Right lobe of liver (tissue), 6 donors: ENCODE data around the gene LRAT. TPM values are rescaled to one million over a fixed set of nuclear protein-coding genes. Genes with fewer than 3 reads are reported as not detected.

Experiments used
- ATAC-seq, 4 donors: fragments of 200-7000 bp; cut with Tn5 transposase; one replicate each; pipeline ENCODE4 v1.9.1; 2020; ENCODE audit warnings: mild to moderate bottlenecking in 4 of 4, moderate library complexity in 4 of 4
- DNase-seq, 3 donors: peaks; one replicate each; pipeline ENCODE4 v3.0.0-alpha.2; 2020
- H3K27ac ChIP-seq, 3 donors: fragments of 200-600 bp; one replicate each; pipeline ENCODE4 v1.8.0; 2022
- H3K27me3 ChIP-seq, 2 donors: fragments of 200-600 bp; one replicate each; pipeline ENCODE4 v1.8.0; 2022
- H3K36me3 ChIP-seq, 4 donors: fragments of 200-600 bp; sonication (generic) in 1 of 4; one replicate each; pipeline versions ENCODE4 v1.5.1 to v1.8.0; 2017 to 2022; ENCODE audit warnings: control low read depth in 1 of 4
- H3K4me1 ChIP-seq, 4 donors: fragments of 200-600 bp; sonication (generic) in 1 of 4; one replicate each; pipeline versions ENCODE4 v1.5.1 to v1.8.0; 2017 to 2022; ENCODE audit warnings: control low read depth in 1 of 4
- H3K4me3 ChIP-seq, 3 donors: fragments of 200-600 bp; one replicate each; pipeline ENCODE4 v1.8.0; 2022
- H3K9me3 ChIP-seq, 4 donors: fragments of 200-600 bp; sonication (generic) in 1 of 4; one replicate each; pipeline versions ENCODE4 v1.5.1 to v1.8.0; 2017 to 2022; ENCODE audit warnings: control low read depth in 1 of 4
- POLR2A ChIP-seq: fragments of 450-650 bp; IDR thresholded peaks from one replicate; pipeline ENCODE4 v1.6.1; 2017; ENCODE audit warnings: antibody characterized with exemption, mild to moderate bottlenecking
- WGBS: methylation state at CpG from one replicate; pipeline ENCODE4 v1.1.6; 2018; ENCODE audit warnings: low coverage, low lambda C conversion rate; ENCODE audit not compliant: insufficient coverage; ENCODE audit errors: missing lambda C conversion rate; 5-methylcytosine and 5-hydroxymethylcytosine counted together
- intact Hi-C, 2 donors: fragments of 100-400 bp; cut with DNase I; formaldehyde crosslinking; loops; one replicate each; pipeline versions ENCODE4 v1.11.2 to v1.14.1; 2022
- total RNA-seq, 6 experiments: library from RNA; depleted of rRNA in 2 of 6; stranded (reverse); fragments of >200 nt in 2 of 6; fragmentation: NEBNext Ultra II Directional in 3 of 6; extraction: Animal tissue kit (Norgen Biotek cat#: 25700) in 3 of 6; gene quantifications; one replicate each; pipeline versions ENCODE4 v1.1.0 to v1.2.4, GENCODE V29; 2016 to 2023
- TF ChIP-seq, protein P1 (sequence below), 4 donors: fragments of 200-600 bp in 3 of 4; fragments of 450-650 bp in 1 of 4; IDR thresholded peaks; one replicate each; pipeline versions ENCODE4 v1.5.1 to v1.8.0; 2016 to 2022; ENCODE audit warnings: antibody characterized with exemption in 4 of 4, mild to moderate bottlenecking in 2 of 4
- donor health status: DM: no; HTN: yes; CAD: no.
- donor health status: DM: no; HTN: no; CAD: no.
- donor health status: DM: no; HTN: no; CAD: no.
- donor health status: DM: no; HTN: yes; CAD: no.
- donor health status: DM: no; HTN: yes; CAD: no.

The LRAT gene
- total RNA-seq, 6 experiments from 2014 or later, result 0.70 to 4.9 (median 1.5) TPM

GRCh38 chr4:154714339-154715040, 29.3 kb upstream of the LRAT start:
- Histone ChIP-seq H3K36me3 (no peaks in the 10 kb centered on the region), H3K4me3 (no peak overlapping the region), H3K9me3 (no peaks in the 10 kb centered on the region), H3K27me3 (no peaks in the 10 kb centered on the region), H3K4me1 (peaks cover 0 to 3% (median 0%) of the 10 kb centered on the region in 4 donors), H3K27ac (no peak overlapping the region)
- DNase-seq (no peak), ATAC-seq (no peak)
- intact Hi-C loops, result no loop called here
- no peak for TF ChIP-seq POLR2A
- TF ChIP-seq, protein P1, sequence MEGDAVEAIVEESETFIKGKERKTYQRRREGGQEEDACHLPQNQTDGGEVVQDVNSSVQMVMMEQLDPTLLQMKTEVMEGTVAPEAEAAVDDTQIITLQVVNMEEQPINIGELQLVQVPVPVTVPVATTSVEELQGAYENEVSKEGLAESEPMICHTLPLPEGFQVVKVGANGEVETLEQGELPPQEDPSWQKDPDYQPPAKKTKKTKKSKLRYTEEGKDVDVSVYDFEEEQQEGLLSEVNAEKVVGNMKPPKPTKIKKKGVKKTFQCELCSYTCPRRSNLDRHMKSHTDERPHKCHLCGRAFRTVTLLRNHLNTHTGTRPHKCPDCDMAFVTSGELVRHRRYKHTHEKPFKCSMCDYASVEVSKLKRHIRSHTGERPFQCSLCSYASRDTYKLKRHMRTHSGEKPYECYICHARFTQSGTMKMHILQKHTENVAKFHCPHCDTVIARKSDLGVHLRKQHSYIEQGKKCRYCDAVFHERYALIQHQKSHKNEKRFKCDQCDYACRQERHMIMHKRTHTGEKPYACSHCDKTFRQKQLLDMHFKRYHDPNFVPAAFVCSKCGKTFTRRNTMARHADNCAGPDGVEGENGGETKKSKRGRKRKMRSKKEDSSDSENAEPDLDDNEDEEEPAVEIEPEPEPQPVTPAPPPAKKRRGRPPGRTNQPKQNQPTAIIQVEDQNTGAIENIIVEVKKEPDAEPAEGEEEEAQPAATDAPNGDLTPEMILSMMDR (IDR thresholded peaks at IDR 0.05), result no peak
- 67% methylated on average over 3 of the region's 4 CpGs for WGBS

GRCh38 chr4:154719087-154719486, 24.7 kb upstream of the LRAT start:
- Histone ChIP-seq H3K36me3 (no peaks in the 10 kb centered on the region), H3K4me1 (no peaks in the 10 kb centered on the region), H3K9me3 (no peaks in the 10 kb centered on the region), H3K27me3 (no peaks in the 10 kb centered on the region), H3K4me3 (no peak overlapping the region), H3K27ac (no peak overlapping the region)
- intact Hi-C loops, result no loop called here
- ATAC-seq (peak in 1 of 4 donors; percentile 25), DNase-seq (no peak)
- TF ChIP-seq POLR2A, result no peak
- TF ChIP-seq, protein P1 (IDR thresholded peaks at IDR 0.05), result no peak
- WGBS, result 80% methylated on average over 4 of the region's 4 CpGs

DNA sequence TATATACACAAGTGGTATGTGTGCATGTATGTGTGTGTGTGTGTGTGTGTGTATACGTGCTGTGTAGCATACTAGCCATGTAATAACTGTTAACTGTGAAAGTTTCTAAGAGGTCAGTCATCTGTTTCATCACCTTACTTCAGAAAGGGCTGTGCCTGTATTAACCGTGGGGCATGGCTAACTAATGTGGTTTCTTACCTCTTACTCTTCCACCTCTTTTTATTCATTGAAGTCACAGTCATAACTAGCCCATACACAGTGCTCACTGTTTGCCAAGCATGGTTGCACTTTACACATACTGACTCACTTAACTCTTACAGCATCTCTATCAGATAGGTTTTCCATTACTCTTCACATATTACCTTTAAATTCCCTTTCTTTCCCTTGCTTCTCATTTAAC, 23.7 kb upstream of the LRAT start:
- DNase-seq (no peak), ATAC-seq (no peak)
- Histone ChIP-seq H3K27ac (no peak overlapping the region), H3K4me1 (no peaks in the 10 kb centered on the region), H3K27me3 (no peaks in the 10 kb centered on the region), H3K36me3 (no peaks in the 10 kb centered on the region), H3K4me3 (no peak overlapping the region), H3K9me3 (no peaks in the 10 kb centered on the region)
- WGBS, result 75% methylated on average over 2 of the region's 2 CpGs
- intact Hi-C loops, result no loop called here
- no peak for TF ChIP-seq POLR2A
- TF ChIP-seq, protein P1 (IDR thresholded peaks at IDR 0.05), result no peak

GRCh38 chr4:154720618-154721267, 23.1 kb upstream of the LRAT start:
- H3K27me3 ChIP-seq, result no peaks in the 10 kb centered on the region
- intact Hi-C loops, result no loop called here
- H3K9me3 ChIP-seq, result no peaks in the 10 kb centered on the region
- no peak for ATAC-seq
- no peaks in the 10 kb centered on the region for H3K4me1 ChIP-seq
- H3K36me3 ChIP-seq, result no peaks in the 10 kb centered on the region
- H3K27ac ChIP-seq, result no peak overlapping the region
- 82% methylated on average over 3 of the region's 3 CpGs for WGBS
- no peak overlapping the region for H3K4me3 ChIP-seq
- DNase-seq, result no peak
- no peak for TF ChIP-seq POLR2A
- TF ChIP-seq, protein P1 (IDR thresholded peaks at IDR 0.05), result no peak
